GM21528 (cell line): ENCODE results near the gene LCT.
"Not testable (repeated sequence)": the region's sequence is repeated elsewhere in the genome, so short reads cannot be mapped to it uniquely, and the experiment has no call there.

ENCODE experiments used
- ATAC-seq: cut with Tn5 transposase; IDR thresholded peaks from one replicate; pipeline ENCODE4 v1.9.1; 2021; ENCODE audit warnings: mild to moderate bottlenecking, moderate library complexity; ENCODE audit not compliant: unreplicated experiment, low FRiP score

The LCT gene

DNA sequence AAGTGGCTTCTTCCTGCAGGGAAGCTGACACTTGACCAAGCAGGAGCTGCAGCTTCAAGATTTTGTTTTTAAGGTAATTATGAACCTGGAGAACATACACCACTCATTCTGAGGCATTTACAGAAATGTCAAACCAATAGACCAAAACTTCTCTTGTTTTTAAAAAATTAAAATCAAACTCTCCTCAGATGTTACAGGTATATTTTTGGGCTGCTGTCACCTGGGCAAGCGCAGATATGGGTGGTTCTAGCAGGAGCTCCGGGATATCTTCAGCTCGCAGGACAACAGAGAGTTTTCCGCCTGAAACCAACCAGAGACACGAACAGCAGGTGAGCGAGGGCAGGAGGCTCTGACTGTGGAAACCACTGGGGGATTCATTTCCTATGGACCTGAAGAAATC lies 4.1 kb downstream of the LCT start:
- ATAC-seq = no peak

DNA sequence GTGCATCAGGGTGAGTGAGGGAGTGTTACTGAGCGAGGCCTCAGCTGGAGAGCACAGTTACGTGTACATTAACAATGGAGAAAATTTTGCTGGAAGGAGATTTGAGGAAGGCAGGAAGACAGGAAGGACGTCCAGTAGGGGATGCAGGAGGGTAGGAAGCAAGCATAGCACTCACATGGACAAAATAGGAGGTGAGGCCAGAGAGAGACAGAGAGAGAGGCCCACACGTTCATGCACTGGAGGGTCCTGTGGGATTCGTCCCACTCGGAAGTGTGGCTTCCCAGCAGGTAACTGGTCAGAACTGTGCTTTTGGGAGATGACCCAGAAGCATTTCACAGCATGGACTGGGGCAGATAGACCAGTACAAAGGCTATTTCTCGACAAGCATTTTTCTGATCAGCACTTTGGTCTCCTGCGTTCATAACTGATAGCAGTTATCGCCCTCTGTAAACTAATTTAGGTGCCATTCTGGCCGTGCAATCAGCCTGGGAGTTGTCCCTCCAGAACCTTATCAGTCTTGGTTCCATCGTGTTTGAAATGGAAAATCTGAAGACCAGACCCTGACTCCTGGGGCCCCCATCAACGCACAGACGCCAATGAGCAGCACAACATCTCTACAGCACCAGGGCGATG lies 5.7 kb downstream of the LCT start:
- no peak for ATAC-seq

DNA sequence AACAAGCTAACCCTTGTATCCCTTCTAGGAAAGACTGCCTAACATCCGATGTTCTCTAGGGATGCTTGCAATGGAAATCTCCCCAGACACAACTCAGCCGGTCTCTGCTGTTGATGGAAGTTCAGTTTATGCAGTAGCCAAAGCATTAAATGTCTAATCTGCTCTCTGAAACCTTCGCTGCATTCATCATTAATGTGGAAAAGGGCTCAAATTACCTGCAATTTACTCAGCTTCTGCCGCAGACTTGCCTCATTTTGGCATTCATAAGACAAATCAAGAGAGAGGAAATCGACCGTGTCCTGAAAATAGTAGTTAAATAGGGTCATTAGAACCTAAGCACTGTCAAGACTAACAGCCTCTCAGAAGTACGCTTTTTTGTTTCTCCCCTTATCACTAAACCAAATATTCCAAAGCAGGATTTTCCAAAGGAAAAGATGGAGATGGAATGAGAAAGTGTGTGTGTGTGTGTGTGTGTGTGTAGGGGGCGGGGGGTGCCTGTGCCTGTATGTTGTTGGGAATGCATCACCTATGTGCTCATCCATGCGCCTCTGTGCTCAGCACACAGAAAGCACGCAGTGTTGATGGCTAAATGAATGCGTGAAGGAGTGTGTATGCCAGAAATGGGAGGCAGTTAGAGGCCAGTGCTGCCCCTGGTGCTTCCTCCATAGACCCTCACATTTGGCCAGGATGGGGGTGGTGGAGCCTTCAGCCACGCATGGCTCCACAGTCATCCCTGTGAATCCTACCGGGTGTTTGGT lies 7.4 kb downstream of the LCT start:
- no peak for ATAC-seq

DNA sequence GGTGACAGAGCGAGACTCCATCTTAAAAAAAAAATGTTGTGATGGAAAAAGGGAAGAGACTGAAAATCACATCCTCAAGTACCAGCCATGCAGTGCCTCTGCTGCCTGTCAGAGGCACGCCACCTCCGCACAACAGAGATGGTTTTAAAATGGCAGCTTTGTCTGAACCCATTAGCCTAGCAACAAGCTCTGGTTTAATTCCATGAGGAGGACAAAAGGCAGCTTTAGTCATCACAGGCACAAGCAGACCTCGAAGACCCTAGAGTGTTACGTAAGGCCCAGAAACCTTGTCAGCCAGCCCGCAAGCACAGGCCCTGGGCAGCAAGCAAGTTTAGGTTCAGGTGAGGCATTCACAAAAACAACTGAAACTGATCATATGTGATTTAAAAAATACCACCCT lies 10.4 kb downstream of the LCT start:
- no peak for ATAC-seq

DNA sequence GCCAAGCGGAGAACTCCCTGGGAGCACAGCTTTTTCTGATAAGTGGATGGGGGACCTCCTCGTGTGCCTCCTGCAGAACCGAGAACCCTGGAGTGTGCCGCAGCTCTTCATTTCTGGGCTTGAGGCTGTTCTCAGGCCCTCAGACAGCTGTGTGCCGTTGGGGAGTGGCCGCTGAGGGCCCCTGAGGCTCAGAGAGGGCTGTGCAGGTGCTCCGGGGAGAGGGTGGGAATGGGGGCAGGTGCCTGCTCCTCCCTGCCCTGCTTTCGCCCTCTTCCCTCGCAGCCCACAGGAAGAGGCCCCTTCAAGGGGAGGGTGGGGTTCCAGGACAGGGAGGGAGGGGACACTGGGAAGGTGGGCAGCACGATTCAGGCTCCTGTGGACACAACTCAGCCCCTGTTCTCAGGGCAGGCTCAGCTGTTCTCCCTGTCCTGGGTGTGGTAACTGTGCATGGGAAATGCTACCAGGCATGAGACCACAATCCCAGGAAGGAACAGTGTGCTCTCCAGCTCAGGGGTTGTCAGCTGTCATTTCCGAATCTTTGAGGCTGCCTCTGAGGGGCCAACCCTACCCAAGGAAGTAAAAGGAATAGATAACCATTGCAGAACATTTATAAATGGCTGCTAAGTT lies 11.3 kb downstream of the LCT start:
- no peak for ATAC-seq

DNA sequence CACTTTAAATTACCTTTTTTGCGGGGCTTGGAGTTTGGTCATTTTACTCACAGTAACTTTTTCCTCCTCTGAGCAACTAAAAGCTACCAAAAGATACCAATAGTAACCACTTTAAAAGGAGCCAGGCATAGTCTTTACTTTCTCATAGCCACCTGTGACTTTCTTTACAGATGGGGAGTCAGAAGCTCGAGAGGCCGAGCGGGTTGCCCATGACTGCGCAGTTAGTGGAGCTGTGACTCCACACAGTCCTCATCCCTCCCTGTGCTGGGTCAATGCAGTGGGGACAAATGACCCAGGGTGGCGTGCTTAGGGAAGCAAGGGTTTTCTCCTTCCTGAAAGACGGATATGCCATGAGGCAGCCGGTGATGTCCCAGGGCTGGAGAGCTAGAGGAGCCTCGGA lies 11.9 kb downstream of the LCT start:
- ATAC-seq = no peak

DNA sequence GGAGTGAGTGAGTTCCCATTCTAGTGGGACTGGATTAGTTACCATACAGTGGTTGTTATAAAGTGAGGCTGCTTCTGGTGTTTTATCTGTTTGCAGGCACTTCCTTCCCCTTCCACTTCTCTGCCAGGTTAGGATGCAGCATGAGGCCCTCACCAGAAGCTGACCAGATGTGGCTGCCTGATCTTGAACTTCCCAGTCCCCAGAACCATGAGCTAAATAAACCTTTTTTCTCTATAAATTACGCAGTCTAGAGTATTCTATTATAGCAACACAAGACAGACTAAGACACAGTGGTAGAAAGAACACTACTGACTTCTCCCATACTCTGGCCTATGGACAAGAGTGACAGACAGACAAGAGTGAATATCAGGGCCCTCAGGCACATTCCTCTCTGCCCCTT lies 14.1 kb downstream of the LCT start:
- ATAC-seq = no peak

DNA sequence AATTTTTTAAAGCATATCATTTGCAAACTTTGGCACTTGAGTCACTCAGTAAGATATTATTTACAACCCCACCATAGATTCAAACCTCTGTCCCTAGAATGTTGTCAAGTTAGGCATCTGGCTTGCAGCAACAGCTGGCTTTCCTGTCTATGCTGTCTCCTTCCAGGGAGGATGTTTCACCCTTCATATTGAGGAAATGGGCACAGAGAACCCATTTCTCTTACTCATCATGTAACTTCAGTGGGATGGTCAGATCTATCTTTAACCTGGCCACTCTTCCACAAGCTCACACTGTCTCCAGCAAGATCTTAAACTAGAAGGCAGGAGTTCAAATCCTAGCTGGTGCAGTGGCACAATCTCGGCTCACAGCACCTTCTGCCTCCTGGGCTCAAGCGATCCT lies 15.8 kb downstream of the LCT start:
- ATAC-seq = no peak

DNA sequence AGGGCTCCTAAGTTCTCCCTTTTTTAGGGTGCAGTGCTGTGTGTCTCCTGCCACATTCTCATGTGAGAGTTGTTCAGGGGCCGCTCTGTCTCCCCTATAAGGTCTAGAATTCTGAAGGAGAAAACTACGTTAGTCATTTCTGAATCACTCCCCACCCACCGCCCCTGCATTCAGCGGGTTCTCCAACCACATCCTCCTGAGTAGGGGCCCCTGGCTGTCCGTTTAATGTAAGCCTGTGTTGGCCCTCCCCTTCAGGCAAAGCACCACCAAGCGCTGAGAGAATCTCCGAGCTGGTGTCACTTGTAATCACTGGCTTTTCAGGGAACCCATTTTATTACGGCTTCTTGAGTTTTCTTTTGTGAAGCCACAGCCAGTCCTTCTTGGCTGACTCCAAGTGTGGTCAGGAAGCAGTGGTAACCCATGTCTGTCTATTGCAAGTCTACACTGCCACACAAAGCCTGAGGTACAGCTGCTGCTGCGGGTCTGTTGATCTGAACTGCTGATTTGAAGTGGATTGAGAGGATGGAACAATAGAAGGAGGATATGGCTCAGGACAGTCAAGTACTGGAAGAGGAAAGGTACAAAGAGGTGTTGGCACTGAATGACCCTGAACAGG lies 16.9 kb downstream of the LCT start:
- ATAC-seq = peak; percentile 73

DNA sequence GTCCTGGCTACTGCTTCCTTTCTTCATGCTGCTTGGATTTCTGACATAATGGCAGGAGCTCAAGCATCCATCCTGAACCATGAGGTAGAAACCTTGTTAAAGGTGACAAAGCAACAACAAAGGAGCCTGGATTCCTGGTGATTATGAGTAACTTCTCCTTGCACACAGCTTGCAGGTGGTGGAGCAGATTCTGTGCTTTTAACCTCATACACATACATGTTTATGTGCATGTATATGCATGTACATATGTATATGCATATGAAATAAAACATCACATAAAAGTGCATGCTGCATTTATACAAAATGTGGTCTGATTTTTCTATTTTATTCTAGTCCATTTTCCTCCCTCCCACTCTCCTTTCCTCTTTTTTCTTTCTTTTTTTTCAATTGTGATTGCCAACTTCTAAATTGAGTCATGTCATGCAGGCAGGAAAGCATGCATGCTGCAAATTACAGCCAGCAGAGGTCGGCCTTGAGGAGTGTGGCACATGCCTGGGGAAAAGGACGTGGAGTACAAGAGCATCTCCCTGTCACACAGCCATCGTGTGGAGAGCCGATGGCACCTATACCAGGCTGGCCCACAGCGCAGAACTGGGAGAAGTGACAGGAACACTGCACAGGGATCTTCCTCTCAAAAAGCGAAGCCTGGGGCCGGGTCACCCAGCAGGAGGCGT lies 17.9 kb downstream of the LCT start:
- no peak for ATAC-seq

DNA sequence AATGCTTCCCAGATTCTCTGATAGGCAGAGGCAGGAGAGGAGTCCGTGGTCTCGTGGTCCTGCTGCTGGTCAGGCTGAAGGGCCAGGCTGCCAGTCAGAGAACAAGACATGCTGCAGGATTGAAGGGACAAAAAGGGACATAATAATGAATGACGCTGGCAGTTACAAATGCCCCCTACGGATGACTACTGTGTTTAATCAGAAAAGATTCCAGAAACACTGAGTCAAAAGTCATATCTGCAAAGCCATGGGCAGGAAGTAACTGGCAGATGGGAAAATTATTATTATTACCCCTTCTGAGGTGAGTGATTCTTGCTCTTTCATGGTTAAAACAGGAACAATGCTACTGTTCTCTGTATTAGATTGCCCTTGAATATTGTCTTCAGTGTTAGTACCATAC lies 19.0 kb downstream of the LCT start:
- no peak for ATAC-seq

DNA sequence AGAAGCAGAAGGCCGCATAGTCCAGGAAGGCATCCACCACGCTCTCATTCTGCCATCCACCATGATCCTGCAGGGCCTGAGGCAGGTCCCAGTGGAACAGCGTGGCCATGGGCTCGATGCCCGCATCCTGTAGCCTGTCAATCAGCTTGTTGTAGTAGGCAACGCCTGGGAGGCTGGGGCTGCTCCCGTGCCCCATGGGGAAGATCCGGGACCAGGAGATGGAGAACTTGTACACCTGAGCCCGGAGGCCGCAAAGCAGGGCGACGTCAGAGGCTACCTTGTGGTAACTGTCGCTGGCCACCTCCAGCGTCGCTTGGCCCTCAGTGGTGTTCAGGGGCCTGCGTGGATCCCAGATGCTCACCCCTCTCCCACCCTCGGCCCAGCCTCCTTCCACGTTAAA lies 19.5 kb downstream of the LCT start:
- no peak for ATAC-seq

DNA sequence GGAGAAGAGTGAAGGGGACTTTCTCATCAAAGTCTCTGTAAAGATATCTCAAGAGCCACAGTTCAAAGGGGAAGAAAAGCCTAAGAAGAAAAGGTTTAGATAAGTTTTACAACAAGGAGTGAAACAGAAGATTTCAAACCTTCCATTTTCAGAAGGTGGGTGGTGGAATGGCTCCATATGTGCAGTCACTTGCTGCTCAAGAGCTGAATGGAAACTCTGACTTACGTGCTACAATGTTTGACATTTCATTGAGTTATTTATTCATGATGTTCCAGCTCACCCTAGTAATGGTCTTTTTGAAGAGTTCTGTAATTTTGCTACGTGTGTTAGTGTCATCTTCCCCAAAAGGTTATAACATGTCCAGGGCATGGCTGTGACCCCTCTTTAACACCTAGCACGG lies 21.7 kb downstream of the LCT start:
- no peak for ATAC-seq

DNA sequence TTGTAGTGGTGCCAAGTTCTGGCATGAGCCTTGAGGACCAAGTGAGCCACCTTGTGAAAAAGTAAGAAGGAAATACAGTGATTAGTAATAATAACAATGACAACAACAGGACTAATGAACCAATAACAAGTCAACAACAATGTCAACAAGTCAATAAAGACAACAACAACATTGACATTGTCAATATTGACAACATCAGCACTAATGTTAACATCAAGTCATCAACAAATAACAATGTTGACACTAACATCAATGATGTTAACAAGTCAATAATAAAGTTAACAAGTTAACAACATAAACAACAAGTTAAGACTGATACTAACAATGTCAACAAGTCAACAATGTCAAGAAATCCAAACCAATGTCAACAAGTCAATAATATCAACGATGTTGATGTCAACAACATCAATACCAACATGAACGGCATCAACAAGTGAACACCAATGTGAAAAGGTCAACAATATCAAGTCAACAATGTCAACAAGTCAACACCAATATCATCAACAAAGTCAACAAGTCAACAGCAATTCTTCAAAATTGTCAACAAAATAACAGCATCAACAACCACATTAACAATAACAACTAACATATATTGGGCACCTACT lies 24.0 kb downstream of the LCT start:
- ATAC-seq = no peak

DNA sequence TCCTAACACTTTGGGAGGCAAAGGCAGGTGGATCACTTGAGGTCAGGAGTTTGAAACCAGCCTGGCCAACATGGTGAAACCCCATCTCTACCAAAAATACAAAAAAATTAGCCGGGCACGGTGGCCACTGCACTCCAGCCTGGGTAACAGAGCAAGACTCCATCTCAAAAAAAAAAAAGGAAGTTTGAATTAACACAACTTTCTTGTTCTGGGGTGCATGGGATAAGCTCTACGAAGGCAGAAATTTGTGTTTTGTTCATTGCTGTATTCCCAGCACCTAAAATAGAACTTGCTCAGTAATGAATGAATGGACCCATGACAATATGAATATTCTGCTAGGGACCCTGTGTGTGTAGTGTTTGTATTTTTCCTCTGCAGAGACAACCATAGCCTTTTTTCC lies 29.1 kb downstream of the LCT start:
- ATAC-seq = not testable (repeated sequence)

DNA sequence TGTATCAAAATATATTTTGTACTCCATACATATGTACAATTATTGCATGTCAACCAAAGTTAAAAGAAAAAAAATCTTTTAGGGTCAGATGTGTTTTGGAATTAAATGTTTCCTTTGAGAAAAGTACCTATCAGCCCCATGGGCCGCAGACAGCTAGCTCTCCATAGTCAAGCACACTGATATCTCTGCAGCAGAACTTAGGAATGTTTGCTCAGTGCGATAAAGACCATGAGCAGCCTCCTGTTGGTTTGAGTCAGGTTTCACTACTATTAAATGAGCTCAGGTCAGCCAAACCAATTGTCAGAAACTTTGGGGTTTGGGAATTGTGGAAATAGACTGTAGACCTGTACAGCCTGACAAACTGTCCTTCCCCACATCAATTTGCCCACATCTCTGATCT lies 33.7 kb downstream of the LCT start:
- no peak for ATAC-seq

DNA sequence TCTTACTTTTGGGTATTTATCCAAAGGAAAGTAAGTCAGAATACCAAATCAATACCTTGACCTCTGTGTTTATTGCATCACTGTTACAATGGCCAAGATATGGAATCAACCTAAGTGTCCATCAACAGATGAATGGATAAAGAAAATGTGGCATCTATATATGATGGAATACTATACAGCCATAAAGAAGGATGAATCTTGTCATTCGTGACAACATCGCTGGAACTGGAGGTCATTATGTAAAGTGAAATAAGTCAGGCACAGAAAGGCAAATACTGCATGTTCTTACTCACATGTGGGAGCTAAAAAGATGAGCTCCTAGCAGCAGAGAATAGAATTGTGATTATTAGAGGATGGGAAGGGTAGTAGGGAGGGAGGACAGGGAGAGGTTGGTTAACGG lies 34.6 kb downstream of the LCT start:
- no peak for ATAC-seq

DNA sequence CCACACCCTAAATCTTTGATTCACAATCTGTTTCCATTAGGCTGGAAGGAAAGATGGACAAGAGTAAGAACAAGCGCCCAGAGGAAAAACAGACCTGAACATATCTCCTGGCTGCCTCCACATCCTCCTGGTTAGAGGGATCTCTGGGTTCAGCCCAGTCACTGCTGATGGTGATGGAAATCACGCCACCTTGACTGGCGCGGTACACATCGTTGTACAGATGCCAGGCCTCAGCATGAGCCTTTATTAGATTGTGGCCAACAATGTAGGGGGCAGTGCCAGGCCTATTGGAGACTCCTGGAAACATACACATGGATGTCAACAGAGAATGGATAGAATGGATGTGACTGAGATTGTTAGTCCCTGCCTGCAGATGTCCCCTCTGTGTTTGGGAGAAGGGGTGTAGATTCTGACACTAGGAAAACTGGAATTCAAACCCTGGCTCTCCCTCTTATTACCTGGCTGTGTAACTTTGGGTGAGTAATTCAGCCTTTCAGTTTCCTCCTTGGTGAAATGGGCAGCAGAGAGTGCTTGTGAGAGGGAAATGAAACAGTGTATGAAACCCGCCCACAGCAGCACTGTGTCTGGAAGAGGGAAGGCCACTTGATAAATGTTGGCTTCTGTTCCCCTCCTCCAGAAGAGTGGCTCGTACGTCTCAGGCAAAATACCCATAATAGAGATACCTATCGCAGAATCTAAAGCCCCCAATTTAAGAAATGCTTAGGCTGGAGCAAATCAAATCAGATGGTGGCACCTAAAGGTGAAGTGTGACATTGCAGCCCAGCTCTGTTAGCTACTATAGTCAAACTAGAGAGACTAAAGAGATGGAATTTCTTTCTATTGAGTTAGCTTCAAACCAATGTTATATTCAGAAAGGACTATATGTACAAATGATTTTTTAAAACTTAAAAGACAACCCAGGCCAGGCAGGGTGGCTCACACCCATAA lies 36.2 kb downstream of the LCT start:
- ATAC-seq = no peak

DNA sequence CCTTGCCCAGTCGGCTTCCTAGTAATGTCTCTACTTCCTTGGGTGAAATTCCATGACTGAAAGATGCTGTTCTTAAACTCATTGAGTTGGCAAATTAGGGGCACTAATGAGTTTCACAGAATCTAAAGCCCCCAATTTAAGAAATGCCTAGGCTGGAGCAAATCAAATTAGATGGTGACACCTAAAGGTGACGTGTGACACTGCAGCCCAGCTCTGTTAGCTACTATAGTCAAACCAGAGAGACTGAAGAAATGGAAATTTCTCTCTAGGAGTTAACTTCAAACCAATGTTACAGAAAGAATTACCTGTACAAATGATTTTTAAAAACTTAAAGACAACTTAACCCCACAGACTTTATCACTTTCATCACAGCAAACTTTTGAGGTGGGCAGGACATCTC lies 37.2 kb downstream of the LCT start:
- ATAC-seq = no peak

DNA sequence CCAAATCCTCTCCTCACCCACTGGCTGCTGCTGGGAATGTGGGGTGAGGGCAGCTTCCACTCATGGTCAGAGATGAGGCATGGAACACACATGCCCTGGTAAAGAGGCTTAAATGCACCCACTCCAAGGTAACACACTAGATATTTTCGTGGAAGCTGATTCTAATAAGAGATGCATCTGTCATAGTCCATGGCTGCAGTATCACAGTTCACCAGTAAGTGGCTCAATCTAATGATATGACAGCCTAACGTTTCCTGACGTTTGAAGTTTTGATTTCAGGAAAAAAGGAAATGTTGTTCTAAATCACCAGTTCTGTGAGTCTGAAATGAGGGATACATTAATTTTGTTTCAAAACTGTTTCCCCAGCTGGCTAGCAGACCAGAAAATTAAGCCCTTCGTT lies 38.2 kb downstream of the LCT start:
- ATAC-seq = no peak
